WTC11 (cell line): ENCODE data around the gene TRIP12. TPM values are rescaled to one million over a fixed set of nuclear protein-coding genes. Genes with fewer than 3 reads are reported as not detected.

Experiments used
- ATAC-seq: fragments of 200-7000 bp; cut with Tn5 transposase; 2 replicates; pipeline ENCODE4 v1.10.0; 2021; ENCODE audit warnings: mild to moderate bottlenecking, moderate library complexity
- CTCF ChIA-PET: fragments of 300-600 bp; sonication (Branson Sonifier 250); formaldehyde crosslinking; loops from one replicate; lab custom pipeline; 2021; ENCODE audit warnings: antibody characterized with exemption; lab: Charles Lee
- POLR2A ChIA-PET: fragments of 350-600 bp; sonication (Branson Sonifier 250); formaldehyde crosslinking; loops from one replicate; lab custom pipeline; 2021; ENCODE audit warnings: antibody characterized with exemption; lab: Charles Lee
- DNase-seq: peaks from one replicate; pipeline ENCODE4 v3.0.0; 2021; ENCODE audit warnings: low spot score
- H3K27ac Mint-ChIP-seq: 2 replicates; pipeline ENCODE4 v1.8.0; 2021; ENCODE audit warnings: mixed read lengths
- H3K27me3 Mint-ChIP-seq: 2 replicates; pipeline ENCODE4 v1.8.0; 2021; ENCODE audit warnings: low read depth, mild to moderate bottlenecking, moderate library complexity, mixed read lengths
- H3K36me3 Mint-ChIP-seq: 2 replicates; pipeline ENCODE4 v1.8.0; 2021; ENCODE audit warnings: mixed read lengths
- H3K4me1 Mint-ChIP-seq: 2 replicates; pipeline ENCODE4 v1.8.0; 2022; ENCODE audit warnings: mixed read lengths
- H3K4me3 Mint-ChIP-seq: 2 replicates; pipeline ENCODE4 v1.8.0; 2021; ENCODE audit warnings: mild to moderate bottlenecking, moderate library complexity, mixed read lengths
- H3K9me3 Mint-ChIP-seq: 2 replicates; pipeline ENCODE4 v1.8.0; 2021; ENCODE audit warnings: mixed read lengths
- FOXK1 ChIP-seq: sonication (generic); formaldehyde crosslinking; IDR thresholded peaks from 2 replicates; pipeline ENCODE4 v1.8.0; 2022; ENCODE audit warnings: mild to moderate bottlenecking, moderate library complexity, missing genetic modification reagents
- FOXP4 ChIP-seq: sonication (generic); formaldehyde crosslinking; IDR thresholded peaks from 2 replicates; pipeline ENCODE4 v1.8.0; 2022; ENCODE audit warnings: mild to moderate bottlenecking, missing genetic modification reagents
- STAT6 ChIP-seq: sonication (generic); formaldehyde crosslinking; conservative IDR thresholded peaks from 2 replicates; pipeline ENCODE4 v1.8.1; 2023; ENCODE audit warnings: mild to moderate bottlenecking, low read depth, missing genetic modification reagents, moderate library complexity
- ZNF138 ChIP-seq: sonication (generic); formaldehyde crosslinking; conservative IDR thresholded peaks from 2 replicates; pipeline ENCODE4 v1.8.1; 2022; ENCODE audit warnings: mild to moderate bottlenecking, moderate library complexity, missing genetic modification reagents
- ZNF423 ChIP-seq: fragments of 250-450 bp; sonication (Bioruptor Pico); IDR thresholded peaks from 2 replicates; pipeline ENCODE4 v2.1.2; 2022; ENCODE audit warnings: mild to moderate bottlenecking, moderate library complexity
- total RNA-seq: library from RNA; stranded (reverse); gene quantifications from 3 replicates; pipeline ENCODE4 v1.2.3, GENCODE V29; 2021
- TF ChIP-seq, protein P1 (sequence below): sonication (generic); formaldehyde crosslinking; IDR thresholded peaks from 2 replicates; pipeline ENCODE4 v1.8.1; 2023; ENCODE audit warnings: mild to moderate bottlenecking, moderate library complexity, missing genetic modification reagents

Gene TRIP12
- total RNA-seq, 1 experiment from 2014 or later = 149 TPM

GRCh38 chr2:229714080-229714735 lies 207.6 kb downstream of the TRIP12 start, which contains the start of gene DNER:
Gene DNER, minus strand, starts transcription at chr2:229714555. Its CDS starts 132 bp downstream, at chr2:229714423.
- H3K4me3 Mint-ChIP-seq = peak within 1 kb of the TSS; percentile 76
- CTCF ChIA-PET = interaction anchor here (0.6 to 1.7 kb wide), 11 partner anchors 13 to 288 kb away, joined by 3 to 10 read pairs (median 3); no protein-coding TSS in a partner anchor
- H3K27ac Mint-ChIP-seq = no peak within 1 kb of the TSS
- no peaks in the 10 kb centered on the region for H3K9me3 Mint-ChIP-seq
- ATAC-seq (peak; percentile 50), DNase-seq (peak; percentile 68)
- H3K4me1 Mint-ChIP-seq = peaks cover 20% of the 10 kb centered on the region
- 0 out of 2 replicates have a peak, but pooled peaks have one; percentile 27 for TF ChIP-seq STAT6
- TF ChIP-seq FOXP4 = peak; percentile 18; the same call in 1 of the 2 replicates
- no peak for TF ChIP-seq ZNF138 (CRISPR knock-in tag)
- TF ChIP-seq ZNF423 (CRISPR knock-in tag) = peak; percentile 7; the same call in 1 of the 2 replicates
- no peak; the same call in 1 of the 2 replicates for TF ChIP-seq FOXK1 (CRISPR knock-in tag)
- TF ChIP-seq, protein P1, sequence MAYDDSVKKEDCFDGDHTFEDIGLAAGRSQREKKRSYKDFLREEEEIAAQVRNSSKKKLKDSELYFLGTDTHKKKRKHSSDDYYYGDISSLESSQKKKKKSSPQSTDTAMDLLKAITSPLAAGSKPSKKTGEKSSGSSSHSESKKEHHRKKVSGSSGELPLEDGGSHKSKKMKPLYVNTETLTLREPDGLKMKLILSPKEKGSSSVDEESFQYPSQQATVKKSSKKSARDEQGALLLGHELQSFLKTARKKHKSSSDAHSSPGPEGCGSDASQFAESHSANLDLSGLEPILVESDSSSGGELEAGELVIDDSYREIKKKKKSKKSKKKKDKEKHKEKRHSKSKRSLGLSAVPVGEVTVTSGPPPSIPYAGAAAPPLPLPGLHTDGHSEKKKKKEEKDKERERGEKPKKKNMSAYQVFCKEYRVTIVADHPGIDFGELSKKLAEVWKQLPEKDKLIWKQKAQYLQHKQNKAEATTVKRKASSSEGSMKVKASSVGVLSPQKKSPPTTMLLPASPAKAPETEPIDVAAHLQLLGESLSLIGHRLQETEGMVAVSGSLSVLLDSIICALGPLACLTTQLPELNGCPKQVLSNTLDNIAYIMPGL = no peak; the same call in 1 of the 2 replicates
- H3K36me3 Mint-ChIP-seq = no peaks in the 10 kb centered on the region
- H3K27me3 Mint-ChIP-seq = peaks cover 58% of the 10 kb centered on the region
- POLR2A ChIA-PET = interaction anchor here (0.6 kb wide), 1 partner anchor 36 kb away, joined by 4 read pairs; no protein-coding TSS in a partner anchor

Other genes starting within 250 kb of the TRIP12 start
- gene DNER, start 207.5 kb downstream of the TRIP12 start, total RNA-seq = 2.5 to 3.7 TPM (median 2.9 TPM) in 3 replicates
- gene FBXO36, start 494 bp upstream of the TRIP12 start, total RNA-seq = 4.0 to 5.3 TPM (median 4.6 TPM) in 3 replicates
- 1.7 to 2.7 TPM (median 2.6 TPM) in 3 replicates for gene SLC16A14, start 146.9 kb upstream of the TRIP12 start, total RNA-seq